DMS153 treated with DMSO at 0.1 percent for 48 hours (cell line): Measurements from ENCODE around the gene GMPS.
"Not testable (repeated sequence)": the region's sequence is repeated elsewhere in the genome, so short reads cannot be mapped to it uniquely, and the experiment has no call there.

Source experiments
- DNase-seq: peaks from one replicate; lab custom pipeline; 2025; ENCODE audit not compliant: unreplicated experiment; lab: John Stamatoyannopoulos, UW

GMPS gene

GRCh38 chr3:155871746-155872158 lies 1.3 kb downstream of the GMPS start:
- DNase-seq, result no peak

DNA sequence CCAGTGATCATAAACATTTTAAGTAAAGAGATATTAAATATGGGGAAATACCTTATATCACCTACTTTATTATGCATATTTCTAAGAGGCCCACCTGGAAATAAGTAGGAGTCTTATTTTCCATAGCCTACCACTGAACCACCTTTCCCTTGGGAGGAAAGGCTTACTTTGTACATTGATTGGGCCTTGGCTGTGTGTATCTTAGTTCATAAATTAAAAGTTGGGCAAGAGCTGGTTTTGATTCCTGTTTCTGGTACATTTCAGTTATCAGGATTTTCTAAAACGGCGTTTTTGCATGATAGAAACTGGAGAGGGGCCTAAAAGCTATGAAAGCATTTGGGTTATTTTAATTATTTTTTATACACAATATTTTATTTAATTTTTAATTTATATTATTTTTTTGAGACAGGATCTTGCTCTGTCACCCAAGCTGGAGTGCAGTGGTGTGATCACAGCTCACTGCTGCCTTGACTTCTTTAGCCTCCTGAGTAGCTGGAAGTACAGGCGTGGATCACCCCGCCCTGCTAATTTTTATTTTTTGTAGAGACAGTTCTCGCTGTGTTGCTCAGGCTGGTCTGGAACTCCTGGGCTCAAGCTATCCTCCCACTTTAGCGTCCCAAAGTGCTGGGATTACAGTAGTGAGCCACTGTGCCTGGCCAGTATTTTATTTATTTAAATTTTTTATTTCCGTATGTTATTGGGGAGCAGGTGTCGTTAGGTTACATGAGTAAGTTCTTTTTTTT lies 2.6 kb downstream of the GMPS start:
- DNase-seq, result no peak

DNA sequence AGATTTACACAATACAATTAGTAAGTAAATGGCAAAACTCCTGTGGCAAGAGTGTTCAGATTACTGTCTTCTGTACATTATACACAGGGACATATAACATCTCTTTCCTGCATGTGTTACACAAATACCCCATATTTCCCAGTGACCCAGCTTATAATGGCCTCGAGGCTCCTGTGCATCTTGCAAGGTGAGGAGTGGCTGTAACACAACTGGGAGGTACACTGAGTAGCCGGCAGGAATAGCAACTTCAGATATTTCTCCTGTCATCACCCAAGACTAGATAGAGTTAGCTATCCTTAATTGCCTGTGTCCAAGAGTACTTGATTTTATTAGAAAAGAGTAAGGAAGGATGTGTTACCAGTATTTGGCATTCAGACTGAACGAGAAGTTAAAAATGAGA lies 5.6 kb downstream of the GMPS start:
- DNase-seq, result no peak

DNA sequence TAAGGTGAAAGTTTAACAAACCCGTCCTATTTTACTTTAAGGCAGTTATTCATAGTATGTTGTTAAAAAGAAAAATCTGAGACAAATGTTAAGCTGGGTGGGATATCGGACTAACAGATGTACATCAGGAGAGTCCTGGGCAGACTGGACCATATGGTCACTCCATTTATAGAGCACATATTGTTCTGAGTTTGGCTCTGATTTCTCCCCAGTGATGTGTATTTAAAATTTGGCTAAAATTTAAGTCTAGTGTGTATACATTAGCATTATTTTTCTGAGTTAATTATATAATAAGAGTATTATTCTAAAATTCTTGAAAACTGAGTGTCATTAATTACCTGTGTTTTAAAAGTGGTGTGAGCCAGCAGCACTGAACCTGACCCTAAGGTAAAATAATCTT lies 6.1 kb downstream of the GMPS start:
- DNase-seq, result no peak

- no peak for DNase-seq
Measured at GRCh38 chr3:155880286-155880685, 9.8 kb downstream of the GMPS start.

DNA sequence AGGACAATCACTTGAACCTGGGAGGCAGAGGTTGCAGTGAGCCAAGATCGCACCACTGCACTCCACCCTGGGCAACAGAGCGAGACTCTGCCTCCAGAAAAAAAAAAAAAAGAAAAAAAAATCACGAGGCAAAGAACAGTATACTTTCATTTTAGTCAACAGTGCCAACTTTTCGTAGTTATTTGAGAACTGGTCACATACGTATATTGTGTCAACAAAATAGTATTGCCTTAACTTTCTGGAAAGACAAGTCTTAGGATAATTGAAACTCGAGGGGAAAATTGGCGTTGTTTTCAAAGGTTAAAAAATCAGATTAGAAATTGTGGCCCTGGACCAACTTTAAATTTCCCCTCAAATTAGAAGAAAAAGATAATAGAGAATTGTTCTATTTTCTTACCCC lies 13.8 kb downstream of the GMPS start:
- no peak for DNase-seq

DNA sequence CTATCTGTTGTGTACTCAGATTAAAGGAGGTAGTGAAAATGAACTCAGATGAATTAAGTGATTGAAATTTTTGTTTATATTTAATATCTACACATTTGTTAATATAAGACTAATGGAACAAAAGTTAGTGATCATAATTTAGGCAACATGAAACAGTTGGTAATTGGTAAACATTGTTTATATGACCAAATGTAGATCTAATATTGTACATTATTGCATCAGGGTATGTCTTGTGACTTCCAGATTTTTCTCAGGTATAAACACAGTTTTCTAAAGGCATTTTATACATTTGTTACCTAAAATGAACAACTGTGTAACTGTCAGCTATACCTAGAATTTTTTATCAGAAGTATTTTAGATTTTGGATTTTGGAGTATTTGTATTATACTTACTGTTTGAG lies 14.8 kb downstream of the GMPS start:
- no peak for DNase-seq

DNA sequence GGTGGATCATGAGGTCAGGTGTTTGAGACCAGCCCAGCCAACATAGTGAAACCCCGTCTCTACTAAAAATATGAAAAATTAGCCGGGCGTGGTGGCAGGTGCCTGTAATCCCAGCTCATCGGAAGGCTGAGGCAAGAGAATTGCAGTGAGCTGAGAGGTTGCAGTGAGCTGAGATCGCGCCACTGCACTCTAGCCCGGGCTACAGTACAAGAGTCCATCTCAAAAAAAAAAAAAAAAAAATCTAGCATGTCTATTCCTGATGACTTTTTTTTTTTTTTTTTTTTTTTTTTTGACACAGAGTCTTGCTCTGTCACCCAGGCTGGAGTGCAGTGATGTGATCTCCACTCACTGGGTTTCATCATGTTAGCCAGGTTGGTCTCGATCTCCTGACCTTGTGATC lies 15.9 kb downstream of the GMPS start:
- DNase-seq, result not testable (repeated sequence)

DNA sequence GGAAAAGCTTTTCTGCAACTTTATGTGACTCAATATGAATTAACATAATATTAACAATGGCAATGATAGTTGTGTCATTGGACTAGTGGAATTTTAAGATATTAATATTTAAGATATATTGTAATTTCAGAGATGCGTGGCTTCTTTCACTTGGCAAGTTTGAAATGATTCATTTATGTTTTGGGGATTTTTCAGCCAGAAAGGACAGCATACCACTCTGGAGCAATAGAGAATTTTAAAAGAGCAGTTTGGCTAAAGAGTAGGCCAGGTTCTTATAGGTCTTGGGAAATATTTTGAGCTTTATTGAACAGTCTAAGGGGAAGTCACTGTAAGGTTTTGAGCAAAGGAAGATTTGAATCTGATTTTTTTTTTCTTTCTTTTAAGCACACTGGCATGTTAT lies 16.5 kb downstream of the GMPS start:
- DNase-seq, result no peak

DNA sequence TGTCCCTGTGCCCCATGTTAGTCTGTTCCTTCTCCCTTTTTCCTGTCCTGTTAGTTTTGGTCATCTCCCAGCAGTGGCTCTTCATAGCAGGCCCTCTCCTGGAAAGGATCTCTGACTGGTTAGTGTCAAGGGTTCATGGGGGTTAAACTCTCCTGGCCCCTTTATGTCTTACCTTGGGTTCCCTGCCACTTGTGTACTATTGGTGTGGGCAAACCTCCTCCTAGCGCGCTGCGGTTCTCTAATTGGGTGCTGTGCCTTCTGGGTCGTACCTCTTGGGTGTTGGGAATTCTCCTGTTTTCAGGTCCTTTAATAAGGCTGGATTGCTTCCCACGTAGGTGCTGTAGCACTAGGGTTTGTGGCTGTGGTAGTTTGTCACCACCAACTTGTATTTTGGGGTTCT lies 18.8 kb downstream of the GMPS start:
- no peak for DNase-seq

DNA sequence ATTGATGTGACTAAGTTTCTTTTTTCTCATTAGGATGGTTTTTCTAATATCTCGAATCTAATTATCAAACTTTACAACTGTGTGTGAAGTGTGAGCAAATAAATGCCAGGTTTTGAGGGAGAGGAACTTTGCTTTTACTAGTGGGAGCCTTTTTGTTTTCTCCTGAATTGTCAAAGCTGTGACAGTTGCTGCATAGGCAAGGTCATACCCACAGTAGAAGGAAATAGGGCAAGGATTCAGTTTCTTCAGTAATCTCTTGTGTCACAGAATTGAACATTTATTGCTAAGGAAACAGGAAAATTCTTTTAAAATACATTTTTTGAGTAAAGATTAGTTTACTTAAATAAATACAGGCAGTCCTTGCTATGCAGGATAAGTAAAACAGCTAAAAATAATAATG lies 19.5 kb downstream of the GMPS start:
- no peak for DNase-seq

DNA sequence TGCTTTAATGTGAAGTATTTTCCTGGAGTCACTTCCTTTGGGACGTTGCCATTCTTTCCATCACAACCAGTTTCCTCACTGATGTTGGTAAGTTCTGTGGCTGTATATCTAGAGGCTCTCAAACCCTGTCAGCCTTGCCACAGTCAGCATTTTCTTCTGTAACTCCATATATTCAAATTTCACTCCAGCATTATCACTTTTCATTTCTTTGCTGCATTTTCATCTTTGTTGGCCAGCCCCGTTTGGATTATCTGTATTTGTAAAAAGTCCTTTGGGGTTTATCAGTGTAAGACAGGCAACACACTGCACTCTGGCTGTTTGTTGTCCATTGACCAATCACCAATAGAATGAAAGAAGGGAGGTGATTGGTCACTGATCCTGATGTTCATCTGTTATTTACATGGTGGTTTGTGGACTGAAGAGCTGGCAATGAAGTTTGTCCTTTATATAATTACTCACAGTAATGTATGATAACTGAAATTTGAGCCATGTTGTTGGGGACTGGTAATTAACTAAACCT lies 20.3 kb downstream of the GMPS start:
- no peak for DNase-seq

- no peak for DNase-seq
Measured at GRCh38 chr3:155891321-155891720, 20.9 kb downstream of the GMPS start.

DNA sequence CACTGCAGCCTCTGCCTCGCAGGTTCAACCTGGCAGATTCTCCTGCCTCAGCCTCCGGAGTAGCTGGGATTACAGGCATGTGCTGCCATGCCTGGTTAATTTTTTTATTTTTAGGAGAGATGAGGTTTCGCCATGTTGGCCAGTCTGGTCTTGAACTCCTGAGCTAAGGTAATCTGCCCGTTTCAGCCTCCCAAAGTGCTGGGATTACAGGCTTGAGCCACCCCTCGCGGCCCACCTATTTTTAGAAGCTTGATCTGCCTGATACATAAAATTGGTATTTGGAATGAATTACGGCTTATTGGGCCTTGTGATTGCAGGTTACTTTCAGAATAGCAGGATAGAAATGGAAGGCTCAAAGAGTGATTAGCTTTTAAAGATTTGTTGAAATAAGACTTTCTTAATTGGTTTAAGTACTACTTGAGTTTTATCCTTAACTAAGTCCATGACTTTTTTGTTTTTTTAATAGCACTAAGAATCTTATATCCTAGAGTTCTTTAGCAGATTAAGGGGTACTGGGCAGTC lies 25.0 kb downstream of the GMPS start:
- no peak for DNase-seq

DNA sequence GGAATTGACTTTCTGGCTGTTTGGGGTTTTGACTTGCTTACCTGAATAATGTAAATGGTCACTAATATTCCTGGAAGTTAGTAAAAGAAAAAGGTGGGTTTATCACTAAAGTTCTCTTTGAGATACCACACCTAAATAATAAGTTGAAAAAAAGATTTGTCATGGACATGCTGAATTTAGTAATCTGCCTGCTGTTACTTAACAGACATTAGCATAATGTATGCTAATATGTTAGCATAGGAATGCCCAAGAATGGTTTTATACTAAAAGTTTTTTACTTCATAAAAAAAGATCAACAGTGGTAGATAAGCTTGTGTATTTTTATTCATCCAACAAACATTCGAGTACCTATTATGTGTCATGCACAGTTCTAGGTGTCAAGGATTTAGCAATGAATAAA lies 36.5 kb downstream of the GMPS start:
- DNase-seq, result no peak

DNA sequence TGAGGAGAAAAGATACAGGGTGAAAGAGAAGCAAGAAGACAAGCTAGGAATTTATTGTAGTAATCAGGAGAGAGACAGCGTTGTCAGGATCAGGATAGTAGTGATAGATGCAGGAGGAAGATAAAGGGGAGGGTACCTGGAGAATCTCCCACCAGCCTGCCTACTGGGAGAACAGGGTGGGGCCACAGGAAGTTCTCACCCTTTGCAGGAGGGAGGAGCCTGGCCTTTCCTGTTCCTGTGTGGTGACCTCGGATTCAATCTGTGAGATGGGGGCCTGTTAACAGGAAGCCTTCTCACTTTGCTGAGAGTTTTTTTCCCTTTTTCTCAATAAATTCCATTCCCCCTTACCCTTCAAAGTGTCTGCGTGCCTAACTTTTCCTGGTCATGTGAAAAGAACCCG lies 37.6 kb downstream of the GMPS start:
- no peak for DNase-seq

DNA sequence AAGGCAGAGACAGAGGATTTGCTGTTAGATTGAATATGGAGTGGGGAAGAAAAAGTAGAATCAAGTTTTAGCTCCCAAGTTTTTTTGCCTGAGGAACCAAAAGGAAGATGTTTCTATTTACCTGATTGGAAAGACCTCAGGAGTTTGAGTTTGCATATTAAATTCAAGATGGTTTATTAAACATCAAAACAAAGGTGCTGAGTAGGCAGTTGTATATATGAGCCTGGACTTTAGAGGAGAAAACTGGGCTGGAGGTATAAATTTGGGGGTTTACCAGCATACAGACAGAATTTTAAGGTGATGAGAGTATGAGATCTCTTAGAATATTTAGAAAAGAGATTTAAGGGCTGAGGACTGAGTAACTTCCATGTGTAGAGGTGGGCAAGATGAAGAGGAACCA lies 38.2 kb downstream of the GMPS start:
- DNase-seq, result no peak

DNA sequence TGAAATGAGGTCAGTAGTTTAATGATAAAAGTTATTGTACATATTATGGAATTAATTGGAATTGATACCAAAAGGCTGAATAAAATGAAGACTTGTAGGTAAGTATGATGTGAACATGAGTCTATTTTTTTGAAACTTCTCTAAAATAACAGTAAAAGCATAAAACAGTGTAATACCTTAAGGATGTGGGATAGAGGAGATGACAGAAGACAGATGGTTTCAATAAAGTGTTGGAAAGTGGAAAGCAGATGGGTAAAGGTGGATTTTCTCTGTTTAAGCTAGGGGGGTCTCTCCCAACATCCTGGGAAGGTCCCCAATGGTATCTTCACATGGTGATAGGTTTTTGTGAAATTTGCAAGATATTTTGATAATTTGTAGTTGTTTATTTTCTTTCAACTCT lies 41.6 kb downstream of the GMPS start:
- DNase-seq, result no peak

GRCh38 chr3:155912579-155913190 lies 42.2 kb downstream of the GMPS start:
- no peak for DNase-seq

DNA sequence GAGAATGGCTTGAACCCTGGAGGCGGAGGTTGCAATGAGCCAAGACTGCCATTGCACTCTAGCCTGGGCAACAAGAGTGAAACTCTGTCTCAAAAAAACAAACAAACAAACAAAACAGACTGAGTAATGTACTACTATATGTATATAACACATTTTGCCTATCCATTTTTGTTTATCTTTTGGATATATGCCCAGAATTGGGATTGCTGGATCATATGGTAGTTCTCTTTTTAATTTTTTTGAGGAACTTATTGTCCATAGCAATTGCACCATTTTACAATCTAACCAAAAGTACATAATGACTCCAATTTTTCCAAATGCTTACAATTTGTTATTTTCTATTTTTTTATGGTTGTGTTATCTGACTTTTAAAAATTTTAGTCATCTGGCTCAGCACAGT lies 47.3 kb downstream of the GMPS start:
- DNase-seq, result no peak

GRCh38 chr3:155919728-155920127 lies 49.3 kb downstream of the GMPS start:
- no peak for DNase-seq

GRCh38 chr3:155921486-155921885 lies 51.0 kb downstream of the GMPS start:
- DNase-seq, result no peak

GRCh38 chr3:155934230-155934629 lies 63.8 kb downstream of the GMPS start:
- DNase-seq, result no peak
